HEK293 (cell line): ENCODE data around the gene SERPINE2.

Source experiments
- CTCF ChIA-PET: fragments of 350-600 bp; formaldehyde crosslinking; extraction: SDS; loops from one replicate; lab custom pipeline; 2021; ENCODE audit warnings: antibody characterized with exemption; lab: Yijun Ruan, JAX
- POLR2A ChIA-PET: fragments of 300-600 bp; formaldehyde crosslinking; extraction: SDS; loops from one replicate; lab custom pipeline; 2020; ENCODE audit warnings: antibody characterized with exemption, inconsistent platforms; lab: Yijun Ruan, JAX
- H3K27ac ChIP-seq: fragments of 200-500 bp; sonication (Bioruptor generic); 2 replicates; pipeline ENCODE4 v1.5.1; 2014; ENCODE audit warnings: low read depth, low read length, control low read depth, inconsistent platforms; ENCODE audit errors: extremely low read depth
- H3K36me3 ChIP-seq, 2 experiments: fragments of 200-500 bp in 1 of 2; sonication (Bioruptor generic) in 1 of 2; 1 replicate in 1 of 2; 2 replicates in 1 of 2; pipeline ENCODE4 v1.5.1; 2014 to 2017; ENCODE audit warnings: inconsistent platforms in 2 of 2, low read length in 2 of 2; ENCODE audit not compliant: control insufficient read depth in 2 of 2, insufficient read depth in 1 of 2
- H3K4me1 ChIP-seq: fragments of 200-500 bp; sonication (Bioruptor generic); 2 replicates; pipeline ENCODE4 v1.5.1; 2014; ENCODE audit warnings: mild to moderate bottlenecking, low read length, inconsistent platforms; ENCODE audit not compliant: control insufficient read depth, insufficient read depth
- H3K4me3 ChIP-seq: 2 replicates; pipeline ENCODE4 v1.5.1; 2011; ENCODE audit warnings: low read depth, mild to moderate bottlenecking, control low read depth, low read length, moderate library complexity
- H3K9me3 ChIP-seq: fragments of 200-500 bp; sonication (Bioruptor generic); 2 replicates; pipeline ENCODE4 v1.5.1; 2014; ENCODE audit warnings: low read depth, low read length, inconsistent platforms; ENCODE audit not compliant: control insufficient read depth, insufficient read depth
- AEBP2 ChIP-seq: fragments of 450-650 bp; formaldehyde crosslinking; IDR thresholded peaks from 2 replicates; pipeline ENCODE4 v1.5.1; 2016; ENCODE audit warnings: missing biosample characterization, missing genetic modification characterization, borderline replicate concordance
- ELK4 ChIP-seq: IDR thresholded peaks from 2 replicates; pipeline ENCODE4 v1.6.1; 2011; ENCODE audit warnings: mild to moderate bottlenecking, low read depth, low read length, borderline replicate concordance
- GFI1B ChIP-seq: fragments of 450-650 bp; formaldehyde crosslinking; IDR thresholded peaks from 2 replicates; pipeline ENCODE4 v1.5.1; 2016; ENCODE audit warnings: missing biosample characterization, missing genetic modification characterization
- GLIS2 ChIP-seq: fragments of 450-650 bp; formaldehyde crosslinking; IDR thresholded peaks from 2 replicates; pipeline ENCODE4 v1.5.1; 2016; ENCODE audit warnings: missing biosample characterization, missing genetic modification characterization
- HOXA7 ChIP-seq: sonication (generic); formaldehyde crosslinking; IDR thresholded peaks from 2 replicates; pipeline ENCODE4 v1.8.1; 2022; ENCODE audit warnings: missing genetic modification reagents, borderline replicate concordance
- ZBTB17 ChIP-seq: fragments of 450-650 bp; formaldehyde crosslinking; IDR thresholded peaks from 2 replicates; pipeline ENCODE4 v1.5.1; 2016; ENCODE audit warnings: missing biosample characterization, missing genetic modification characterization
- ZBTB20 ChIP-seq: fragments of 450-650 bp; formaldehyde crosslinking; IDR thresholded peaks from 2 replicates; pipeline ENCODE4 v1.5.1; 2016; ENCODE audit warnings: missing biosample characterization, missing genetic modification characterization
- ZBTB26 ChIP-seq: fragments of 450-650 bp; formaldehyde crosslinking; optimal IDR thresholded peaks from 2 replicates; pipeline ENCODE3; 2016; ENCODE audit warnings: missing biosample characterization, mild to moderate bottlenecking, missing genetic modification characterization
- ZBTB49 ChIP-seq: fragments of 450-650 bp; formaldehyde crosslinking; IDR thresholded peaks from 2 replicates; pipeline ENCODE4 v1.5.1; 2016; ENCODE audit warnings: missing biosample characterization, missing genetic modification characterization, low read depth
- ZFP41 ChIP-seq: fragments of 450-650 bp; formaldehyde crosslinking; IDR thresholded peaks from 2 replicates; pipeline ENCODE4 v1.5.1; 2016; ENCODE audit warnings: missing biosample characterization, missing genetic modification characterization, borderline replicate concordance
- ZNF138 ChIP-seq: fragments of 450-650 bp; formaldehyde crosslinking; IDR thresholded peaks from 2 replicates; pipeline ENCODE4 v1.5.1; 2016; ENCODE audit warnings: missing biosample characterization, missing genetic modification characterization, borderline replicate concordance
- ZNF292 ChIP-seq: fragments of 450-650 bp; formaldehyde crosslinking; IDR thresholded peaks from 2 replicates; pipeline ENCODE4 v1.5.1; 2016; ENCODE audit warnings: low read depth, missing biosample characterization, missing genetic modification characterization, borderline replicate concordance
- ZNF354C ChIP-seq: fragments of 450-650 bp; formaldehyde crosslinking; IDR thresholded peaks from 2 replicates; pipeline ENCODE4 v1.5.1; 2016; ENCODE audit warnings: missing biosample characterization, missing genetic modification characterization, low read depth, borderline replicate concordance
- ZNF548 ChIP-seq: fragments of 450-650 bp; formaldehyde crosslinking; IDR thresholded peaks from 2 replicates; pipeline ENCODE4 v1.5.1; 2016; ENCODE audit warnings: missing biosample characterization, missing genetic modification characterization
- ZNF660 ChIP-seq: fragments of 450-650 bp; IDR thresholded peaks from 2 replicates; pipeline ENCODE4 v1.5.1; 2018; ENCODE audit warnings: missing biosample characterization, mild to moderate bottlenecking, missing genetic modification characterization
- ZNF76 ChIP-seq: fragments of 450-650 bp; formaldehyde crosslinking; IDR thresholded peaks from 2 replicates; pipeline ENCODE4; 2016; ENCODE audit warnings: low read depth, missing biosample characterization, missing genetic modification characterization, borderline replicate concordance
- ZNF792 ChIP-seq: fragments of 450-650 bp; formaldehyde crosslinking; IDR thresholded peaks from 2 replicates; pipeline ENCODE4 v1.5.1; 2016; ENCODE audit warnings: missing biosample characterization, missing genetic modification characterization

SERPINE2 gene

GRCh38 chr2:223937535-223937934, 101.6 kb downstream of the SERPINE2 start:
- Histone ChIP-seq H3K4me3 (no peak overlapping the region), H3K4me1 (peaks cover 20% of the 10 kb centered on the region), H3K36me3 (no peaks in the 10 kb centered on the region), H3K9me3 (no peaks in the 10 kb centered on the region), H3K27ac (no peak overlapping the region)
- TF ChIP-seq ZNF292 (no peak), ZBTB26 (tag by site-specific recombination) (no peak), ZNF660 (no peak), ZNF76 (no peak), ZBTB49 (tag by site-specific recombination) (no peak), ZFP41 (no peak), ZNF138 (no peak), AEBP2 (no peak), ZBTB20 (tag by site-specific recombination) (no peak), HOXA7 (CRISPR knock-in tag) (no peak), ZNF354C (no peak), GLIS2 (tag by site-specific recombination) (no peak), ELK4 (no peak), ZBTB17 (tag by site-specific recombination) (no peak)
- ChIA-PET CTCF (interaction anchor here (1.6 kb wide), 1 partner anchor 33 kb away, joined by 4 read pairs; no protein-coding TSS in a partner anchor), POLR2A (no interaction called here)

- Histone ChIP-seq H3K4me3 (no peak overlapping the region), H3K36me3 (no peaks in the 10 kb centered on the region)
- TF ChIP-seq ZNF292, result no peak
- no peak for TF ChIP-seq GFI1B
- no peak for TF ChIP-seq ZNF792 (tag by site-specific recombination)
- TF ChIP-seq ZNF548 (tag by site-specific recombination), result no peak
- TF ChIP-seq, all 188 proteins: peak for 0
- Histone ChIP-seq H3K27ac (no peak overlapping the region), H3K4me1 (peaks cover 20% of the 10 kb centered on the region), H3K9me3 (no peaks in the 10 kb centered on the region)
- ChIA-PET CTCF (no interaction called here), POLR2A (no interaction called here)
Measured at GRCh38 chr2:223936862-223937326, 102.2 kb downstream of the SERPINE2 start.
